ENCODE data around the gene MAD1L1. TPM values are rescaled to one million over a fixed set of nuclear protein-coding genes. Genes with fewer than 3 reads are reported as not detected.

MAD1L1 gene
- total RNA-seq, 2 experiments from 2014 or later, result 58.3 to 65.3 TPM

GRCh38 chr7:1933066-1933750 is 299.5 kb downstream of the MAD1L1 start:
- no peaks in the 10 kb centered on the region for H3K36me3 ChIP-seq (ENCODE audit: insufficient read depth, low read length)
- no TSS peak for BruUV-seq (replicated peaks)
- POLR2A ChIA-PET, result no interaction called here

GRCh38 chr7:1931951-1932270 is 300.8 kb downstream of the MAD1L1 start:
- Histone ChIP-seq H3K9me3 (ENCODE audit: low read length) (no peaks in the 10 kb centered on the region), H3K4me2 (ENCODE audit: low read length) (no peak overlapping the region), H3K36me3 (ENCODE audit: insufficient read depth, low read length) (no peaks in the 10 kb centered on the region), H2AFZ (ENCODE audit: low read length) (no peak overlapping the region), H4K20me1 (ENCODE audit: insufficient read depth, low read length) (no peaks in the 10 kb centered on the region), H3K79me2 (ENCODE audit: insufficient read depth, low read depth, low read length) (no peaks in the 10 kb centered on the region), H3K4me1 (ENCODE audit: insufficient read depth, low read length, poor library complexity, severe bottlenecking) (no peaks in the 10 kb centered on the region), H3K4me3 (ENCODE audit: low read depth, low read length, poor library complexity, severe bottlenecking) (no peak overlapping the region), H3K27ac (ENCODE audit: low read depth, low read length, poor library complexity, severe bottlenecking) (no peak overlapping the region), H3K9me2 (ENCODE audit: insufficient read depth, low read length) (no peaks in the 10 kb centered on the region)
- no peak for DNase-seq (ENCODE audit: low spot score)
- BruUV-seq (replicated peaks), result no TSS peak
- intact Hi-C loops (cut with micrococcal nuclease; ENCODE audit: unreplicated experiment), result no loop called here
- ChIA-PET POLR2A (no interaction called here), CTCF (ENCODE audit: unreplicated experiment) (no interaction called here)
- no peak for TF ChIP-seq EZH2phosphoT487 (IDR thresholded peaks at IDR 0.05; ENCODE audit: borderline replicate concordance, low read depth, low read length)
- no peak for TF ChIP-seq CTCF (conservative IDR thresholded peaks at IDR 0.05; ENCODE audit: low read length)

More at GRCh38 chr7:1933066-1933750, 299.5 kb downstream of the MAD1L1 start:
- H2AFZ ChIP-seq (ENCODE audit: low read length), result no peak overlapping the region
- no peak for DNase-seq (ENCODE audit: low spot score)
- H4K20me1 ChIP-seq (ENCODE audit: insufficient read depth, low read length), result no peaks in the 10 kb centered on the region
- no peaks in the 10 kb centered on the region for H3K79me2 ChIP-seq (ENCODE audit: insufficient read depth, low read depth, low read length)
- CTCF ChIA-PET (ENCODE audit: unreplicated experiment), result interaction anchor here (0.6 kb wide), 1 partner anchor 28 kb away, joined by 3 read pairs; no protein-coding TSS in a partner anchor
- no peaks in the 10 kb centered on the region for H3K9me2 ChIP-seq (ENCODE audit: insufficient read depth, low read length)
- TF ChIP-seq CTCF (conservative IDR thresholded peaks at IDR 0.05; ENCODE audit: low read length), result no peak
- TF ChIP-seq EZH2phosphoT487 (IDR thresholded peaks at IDR 0.05; ENCODE audit: borderline replicate concordance, low read depth, low read length), result no peak
- H3K4me3 ChIP-seq (ENCODE audit: low read depth, low read length, poor library complexity, severe bottlenecking), result no peak overlapping the region
- H3K27ac ChIP-seq (ENCODE audit: low read depth, low read length, poor library complexity, severe bottlenecking), result no peak overlapping the region
- intact Hi-C loops (cut with micrococcal nuclease; ENCODE audit: unreplicated experiment), result no loop called here
- no peak overlapping the region for H3K4me2 ChIP-seq (ENCODE audit: low read length)
- H3K4me1 ChIP-seq (ENCODE audit: insufficient read depth, low read length, poor library complexity, severe bottlenecking), result no peaks in the 10 kb centered on the region
- no peaks in the 10 kb centered on the region for H3K9me3 ChIP-seq (ENCODE audit: low read length)

- CTCF ChIA-PET (ENCODE audit: unreplicated experiment), result no interaction called here
- no peaks in the 10 kb centered on the region for H3K4me1 ChIP-seq (ENCODE audit: insufficient read depth, low read length, poor library complexity, severe bottlenecking)
- BruUV-seq (replicated peaks), result no TSS peak
Measured at GRCh38 chr7:1931256-1931950, 301.3 kb downstream of the MAD1L1 start.

More at GRCh38 chr7:1931256-1931950, 301.3 kb downstream of the MAD1L1 start:
- H3K4me2 ChIP-seq (ENCODE audit: low read length), result no peak overlapping the region
- no peaks in the 10 kb centered on the region for H3K36me3 ChIP-seq (ENCODE audit: insufficient read depth, low read length)
- POLR2A ChIA-PET, result no interaction called here
- H4K20me1 ChIP-seq (ENCODE audit: insufficient read depth, low read length), result no peaks in the 10 kb centered on the region
- no peaks in the 10 kb centered on the region for H3K79me2 ChIP-seq (ENCODE audit: insufficient read depth, low read depth, low read length)
- no peak for TF ChIP-seq CTCF (conservative IDR thresholded peaks at IDR 0.05; ENCODE audit: low read length)
- TF ChIP-seq EZH2phosphoT487 (IDR thresholded peaks at IDR 0.05; ENCODE audit: borderline replicate concordance, low read depth, low read length), result no peak
- H2AFZ ChIP-seq (ENCODE audit: low read length), result no peak overlapping the region
- H3K27ac ChIP-seq (ENCODE audit: low read depth, low read length, poor library complexity, severe bottlenecking), result no peak overlapping the region
- intact Hi-C loops (cut with micrococcal nuclease; ENCODE audit: unreplicated experiment), result no loop called here
- DNase-seq (ENCODE audit: low spot score), result no peak
- H3K9me3 ChIP-seq (ENCODE audit: low read length), result no peaks in the 10 kb centered on the region
- no peak overlapping the region for H3K4me3 ChIP-seq (ENCODE audit: low read depth, low read length, poor library complexity, severe bottlenecking)
- H3K9me2 ChIP-seq (ENCODE audit: insufficient read depth, low read length), result no peaks in the 10 kb centered on the region

All from OCI-LY7 (cell line).